SJCRH30 (cell line): Measurements from ENCODE around the gene FAM149A. TPM values are rescaled to one million over a fixed set of nuclear protein-coding genes. Genes with fewer than 3 reads are reported as not detected.

ENCODE experiments used
- total RNA-seq: library from RNA; depleted of rRNA; stranded (reverse); fragments of >200 nt; shearing (Covaris generic); gene quantifications from 2 replicates; pipeline ENCODE4 v1.2.3, GENCODE V29; 2014; rRNA removed

The FAM149A gene
- total RNA-seq, 1 experiment from 2014 or later = 0.53 TPM

Other genes with a start within 250 kb of the FAM149A start
- gene TLR3, start 35.5 kb upstream of the FAM149A start, total RNA-seq = not detected in 2 replicates
- gene CYP4V2, start 86.9 kb downstream of the FAM149A start, total RNA-seq = 4.3 and 4.6 TPM in 2 replicates
- gene KLKB1, start 122.8 kb downstream of the FAM149A start, total RNA-seq = not detected in 2 replicates
- gene F11, start 161.5 kb downstream of the FAM149A start, total RNA-seq = 0.42 and 0.79 TPM in 2 replicates